Measurements from ENCODE around the gene SMYD3. TPM values are rescaled to one million over a fixed set of nuclear protein-coding genes. Genes with fewer than 3 reads are reported as not detected.

SMYD3 gene
- total and polyA plus RNA-seq, 2 of the 4 experiments (the other 2 are of a cell fraction), result 26.5 to 37.6 TPM

GRCh38 chr1:245871191-245871590 is 635.9 kb downstream of the SMYD3 start:
- DNase-seq, result no peak
- no peak overlapping the region for H3K4me2 ChIP-seq (ENCODE audit: low read depth, low read length)
- no peak overlapping the region for H3K9ac ChIP-seq (ENCODE audit: low read depth, low read length)
- peak overlapping the region; percentile 71; the same call in 1 of the 3 replicates for H2BK15ac ChIP-seq (ENCODE audit: low read depth, low read length)
- no peak overlapping the region for H3K4me3 ChIP-seq (ENCODE audit: insufficient read depth, low read depth, low read length)
- WGBS, 2 experiments (ENCODE audit: extremely low coverage in 2 of 2, insufficient read length in 1 of 2), result no CpG with 5 or more reads among the region's 2 CpGs
- no peak overlapping the region for H2AFZ ChIP-seq (replicated peaks; ENCODE audit: low read length, poor library complexity)
- H2BK120ac ChIP-seq (ENCODE audit: low read depth, low read length), result peak overlapping the region; percentile 98
- intact Hi-C loops (cut with micrococcal nuclease) (loop anchor here (5.0 to 10.0 kb wide), 3 partner anchors 116 to 356 kb away; no protein-coding TSS in a partner anchor), in situ Hi-C loops (cut with MboI; ENCODE audit: low sequenced_read_pairs) (no loop called here), dilution Hi-C loops (cut with HindIII; ENCODE audit: low sequenced_read_pairs, unreplicated experiment) (no loop called here)
- H3K36me3 ChIP-seq (ENCODE audit: control insufficient read depth, insufficient read depth, low read length), result no peaks in the 10 kb centered on the region
- H3K79me1 ChIP-seq (ENCODE audit: low read depth in 1 of 2, low read length in 2 of 2), result peaks cover 0 to 11% of the 10 kb centered on the region in 2 experiments; a peak in 2 of 4 replicates
- H3K9me1 ChIP-seq (ENCODE audit: insufficient read depth, low read length), result peaks cover 16% of the 10 kb centered on the region
- H3K4ac ChIP-seq (ENCODE audit: low read depth, low read length), result peak overlapping the region; percentile 81; the same call in 1 of the 2 replicates
- H4K91ac ChIP-seq (ENCODE audit: insufficient read depth, low read depth, low read length), result peak overlapping the region; percentile 81; the same call in 1 of the 2 replicates
- ChIA-PET POLR2A (ENCODE audit: unreplicated experiment) (no interaction called here), CTCF (interaction anchor here (1.5 kb wide), 1 partner anchor 10 kb away, joined by 3 read pairs; no protein-coding TSS in a partner anchor)
- peak overlapping the region; percentile 89; the same call in 1 of the 2 replicates for H2BK20ac ChIP-seq (ENCODE audit: low read depth, low read length)
- TF ChIP-seq POLR2A (IDR thresholded peaks at IDR 0.05; ENCODE audit: low read depth, low read length) (0 out of 2 replicates have a peak, but pooled peaks have one; percentile 18), MAZ (IDR thresholded peaks at IDR 0.05; ENCODE audit: borderline replicate concordance, low read depth, low read length) (no peak), ELK1 (IDR thresholded peaks at IDR 0.05; ENCODE audit: borderline replicate concordance, low read depth, low read length) (no peak), USF2 (IDR thresholded peaks at IDR 0.05; ENCODE audit: low read depth, low read length) (no peak), FOS (IDR thresholded peaks at IDR 0.05; ENCODE audit: low read depth, low read length) (no peak), SMC3 (IDR thresholded peaks at IDR 0.05; ENCODE audit: low read depth, low read length) (no peak)
- H3K18ac ChIP-seq (ENCODE audit: low read depth, low read length), result peak overlapping the region; percentile 26
- no peak overlapping the region for H2AK5ac ChIP-seq (ENCODE audit: low read depth, low read length)
- no peaks in the 10 kb centered on the region for H3K9me3 ChIP-seq (ENCODE audit: control insufficient read depth, insufficient read depth, low read length)
- H3K27me3 ChIP-seq (ENCODE audit: control insufficient read depth, insufficient read depth, low read length), result no peaks in the 10 kb centered on the region
- peak overlapping the region; percentile 70; the same call in 1 of the 2 replicates for H3K14ac ChIP-seq (replicated peaks; ENCODE audit: low read depth, low read length)
- no peak overlapping the region for H2AK9ac ChIP-seq (replicated peaks; ENCODE audit: low read depth, low read length, poor library complexity)
- no peaks in the 10 kb centered on the region for H4K20me1 ChIP-seq (ENCODE audit: insufficient read depth, low read length)
- H3K27ac ChIP-seq (ENCODE audit: insufficient read depth, low read length), result peak overlapping the region; percentile 17; the same call in 1 of the 2 replicates
- H4K8ac ChIP-seq (ENCODE audit: low read depth in 2 of 2, low read length in 2 of 2), result peak overlapping the region; percentile 0 to 74; a peak in 3 of 4 replicates
- no TSS peak for BruUV-seq (replicated peaks)
- no peak overlapping the region for H3K56ac ChIP-seq (ENCODE audit: extremely low read depth, insufficient read depth, low read length)
- H3K23ac ChIP-seq (ENCODE audit: low read depth, low read length), result no peak overlapping the region
- H3K4me1 ChIP-seq (ENCODE audit: control insufficient read depth, insufficient read depth, low read length), result peaks cover 32% of the 10 kb centered on the region
- peak overlapping the region; percentile 76 for H2BK5ac ChIP-seq (ENCODE audit: low read depth, low read length, poor library complexity, severe bottlenecking)
- ATAC-seq (ENCODE audit: low read depth), result no peak
- no peak overlapping the region; the same call in 1 of the 2 replicates for H4K5ac ChIP-seq (ENCODE audit: low read depth, low read length)
